ENCODE data around the gene ADGRG3.

Gene ADGRG3

DNA sequence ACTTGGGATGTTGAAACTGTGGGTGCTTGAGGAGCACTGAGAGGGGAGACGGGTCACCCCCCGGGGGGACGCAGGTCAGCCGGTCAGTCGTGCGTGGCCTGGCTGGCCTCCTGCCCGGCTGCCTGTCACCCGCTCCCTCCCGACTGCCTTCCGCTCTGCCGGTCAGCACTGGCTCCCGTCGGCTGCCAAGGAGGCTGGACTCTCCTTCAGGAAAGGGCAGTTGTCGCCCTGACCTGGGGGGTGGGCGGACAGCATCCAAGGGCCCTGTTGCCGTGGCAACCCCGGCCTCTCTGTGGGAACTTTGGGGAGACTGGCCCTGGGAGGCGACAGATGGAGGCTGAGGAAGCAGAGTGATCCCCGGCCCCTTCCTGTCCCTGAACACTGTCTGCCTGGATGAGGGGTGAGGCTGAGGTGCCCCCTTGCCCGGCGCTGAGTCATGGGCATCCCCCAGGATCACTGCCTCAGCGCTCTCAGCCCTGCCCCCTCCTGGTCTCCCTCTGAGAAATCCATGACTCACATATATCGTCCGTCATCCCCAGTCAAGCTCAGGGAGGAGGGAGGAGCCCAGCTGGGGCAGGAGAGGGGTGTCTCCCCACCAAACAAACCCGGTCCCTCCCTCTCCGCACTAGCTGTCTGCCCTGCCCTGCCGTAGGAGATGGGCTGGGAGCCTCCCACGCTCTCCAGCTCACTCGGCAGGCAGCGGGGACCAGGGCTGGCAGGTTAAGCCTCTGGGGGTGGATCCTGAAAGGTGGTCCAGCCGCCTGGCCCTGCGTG lies 39.9 kb upstream of the ADGRG3 start, which contains the start of gene ADGRG1 (continued):
- TF ChIP-seq HIC1 (tag by site-specific recombination; IDR thresholded peaks at IDR 0.05), result peak; percentile 58; the same call in 1 of the 2 replicates
- TF ChIP-seq ZBTB21 (tag by site-specific recombination; IDR thresholded peaks at IDR 0.05), result no peak
- TF ChIP-seq ZNF140 (tag by site-specific recombination; IDR thresholded peaks at IDR 0.05), result no peak
- TF ChIP-seq, protein P1, sequence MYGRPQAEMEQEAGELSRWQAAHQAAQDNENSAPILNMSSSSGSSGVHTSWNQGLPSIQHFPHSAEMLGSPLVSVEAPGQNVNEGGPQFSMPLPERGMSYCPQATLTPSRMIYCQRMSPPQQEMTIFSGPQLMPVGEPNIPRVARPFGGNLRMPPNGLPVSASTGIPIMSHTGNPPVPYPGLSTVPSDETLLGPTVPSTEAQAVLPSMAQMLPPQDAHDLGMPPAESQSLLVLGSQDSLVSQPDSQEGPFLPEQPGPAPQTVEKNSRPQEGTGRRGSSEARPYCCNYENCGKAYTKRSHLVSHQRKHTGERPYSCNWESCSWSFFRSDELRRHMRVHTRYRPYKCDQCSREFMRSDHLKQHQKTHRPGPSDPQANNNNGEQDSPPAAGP (tag by site-specific recombination; IDR thresholded peaks at IDR 0.05), result peak; percentile 45; the same call in 1 of the 2 replicates
- peak; percentile 59 for TF ChIP-seq ZNF629 (tag by site-specific recombination; IDR thresholded peaks at IDR 0.05)
- no peak for TF ChIP-seq ZNF302 (tag by site-specific recombination; IDR thresholded peaks at IDR 0.05; ENCODE audit: low read depth)
- TF ChIP-seq ZNF133 (tag by site-specific recombination; IDR thresholded peaks at IDR 0.05), result no peak
- peak; percentile 36; the same call in 1 of the 2 replicates for TF ChIP-seq ZNF600 (tag by site-specific recombination; IDR thresholded peaks at IDR 0.05)

GRCh38 chr16:57628783-57629293 lies 39.3 kb upstream of the ADGRG3 start:
- Histone ChIP-seq H3K9me3 (ENCODE audit: control insufficient read depth, insufficient read depth, low read depth, low read length) (no peaks in the 10 kb centered on the region), H3K4me1 (ENCODE audit: control insufficient read depth, insufficient read depth, low read length) (no peaks in the 10 kb centered on the region), H3K27ac (ENCODE audit: extremely low read depth, low read depth, low read length) (no peak overlapping the region), H3K36me3 (ENCODE audit: control insufficient read depth in 2 of 2, insufficient read depth in 1 of 2, low read length in 2 of 2) (no peaks in the 10 kb centered on the region), H3K4me3 (ENCODE audit: low read depth, low read length) (no peak overlapping the region)
- POLR2A ChIA-PET, result interaction anchor here (0.9 to 1.1 kb wide), 3 partner anchors 9 to 182 kb away, joined by 3 to 4 read pairs (median 3); partner anchors contain the start of genes CIAPIN1 and COQ9
- CTCF ChIA-PET, result interaction anchor here (0.8 to 2.8 kb wide), 4 partner anchors 19 to 47 kb away, joined by 3 to 17 read pairs (median 4); no protein-coding TSS in a partner anchor
- TF ChIP-seq ZNF404 (tag by site-specific recombination; IDR thresholded peaks at IDR 0.05), result 0 out of 2 replicates have a peak, but pooled peaks have one; percentile 40
- TF ChIP-seq, protein P2, sequence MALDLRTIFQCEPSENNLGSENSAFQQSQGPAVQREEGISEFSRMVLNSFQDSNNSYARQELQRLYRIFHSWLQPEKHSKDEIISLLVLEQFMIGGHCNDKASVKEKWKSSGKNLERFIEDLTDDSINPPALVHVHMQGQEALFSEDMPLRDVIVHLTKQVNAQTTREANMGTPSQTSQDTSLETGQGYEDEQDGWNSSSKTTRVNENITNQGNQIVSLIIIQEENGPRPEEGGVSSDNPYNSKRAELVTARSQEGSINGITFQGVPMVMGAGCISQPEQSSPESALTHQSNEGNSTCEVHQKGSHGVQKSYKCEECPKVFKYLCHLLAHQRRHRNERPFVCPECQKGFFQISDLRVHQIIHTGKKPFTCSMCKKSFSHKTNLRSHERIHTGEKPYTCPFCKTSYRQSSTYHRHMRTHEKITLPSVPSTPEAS (tag by site-specific recombination; IDR thresholded peaks at IDR 0.05), result 0 out of 2 replicates have a peak, but pooled peaks have one; percentile 34
- TF ChIP-seq ZNF677 (tag by site-specific recombination; IDR thresholded peaks at IDR 0.05), result no peak
- TF ChIP-seq ZNF211 (tag by site-specific recombination; IDR thresholded peaks at IDR 0.05; ENCODE audit: low read depth), result peak; percentile 54; the same call in 1 of the 2 replicates
- TF ChIP-seq ZNF324 (tag by site-specific recombination; IDR thresholded peaks at IDR 0.05), result peak; percentile 79
- TF ChIP-seq ZNF202 (tag by site-specific recombination; IDR thresholded peaks at IDR 0.05; ENCODE audit: borderline replicate concordance), result no peak
- no peak for TF ChIP-seq ZXDB (tag by site-specific recombination; IDR thresholded peaks at IDR 0.05)
- no peak for TF ChIP-seq ZSCAN30 (tag by site-specific recombination; IDR thresholded peaks at IDR 0.05)
- peak; percentile 16; the same call in 1 of the 2 replicates for TF ChIP-seq YY2 (tag by site-specific recombination; IDR thresholded peaks at IDR 0.05)
- no peak for TF ChIP-seq ZNF114 (tag by site-specific recombination; IDR thresholded peaks at IDR 0.05)
- no peak for TF ChIP-seq ZNF555 (tag by site-specific recombination; conservative IDR thresholded peaks at IDR 0.05)
- no peak for TF ChIP-seq ATF2 (tag by site-specific recombination; IDR thresholded peaks at IDR 0.05; ENCODE audit: low read depth)
- no peak for TF ChIP-seq ZNF596 (tag by site-specific recombination; IDR thresholded peaks at IDR 0.05)
- no peak for TF ChIP-seq ZFP3 (tag by site-specific recombination; IDR thresholded peaks at IDR 0.05; ENCODE audit: low read depth)
- no peak for TF ChIP-seq ZNF645 (tag by site-specific recombination; IDR thresholded peaks at IDR 0.05)
- TF ChIP-seq, protein P3, sequence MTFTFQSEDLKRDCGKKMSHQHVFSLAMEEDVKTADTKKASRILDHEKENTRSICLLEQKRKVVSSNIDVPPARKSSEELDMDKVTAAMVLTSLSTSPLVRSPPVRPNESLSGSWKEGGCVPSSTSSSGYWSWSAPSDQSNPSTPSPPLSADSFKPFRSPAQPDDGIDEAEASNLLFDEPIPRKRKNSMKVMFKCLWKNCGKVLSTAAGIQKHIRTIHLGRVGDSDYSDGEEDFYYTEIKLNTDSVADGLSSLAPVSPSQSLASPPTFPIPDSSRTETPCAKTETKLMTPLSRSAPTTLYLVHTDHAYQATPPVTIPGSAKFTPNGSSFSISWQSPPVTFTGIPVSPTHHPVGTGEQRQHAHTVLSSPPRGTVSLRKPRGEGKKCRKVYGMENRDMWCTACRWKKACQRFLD (tag by site-specific recombination; IDR thresholded peaks at IDR 0.05), result peak; percentile 38; the same call in 1 of the 2 replicates
- no peak for TF ChIP-seq ZNF830 (tag by site-specific recombination; IDR thresholded peaks at IDR 0.05; ENCODE audit: low read depth)
- peak; percentile 83; the same call in 1 of the 2 replicates for TF ChIP-seq GLI4 (tag by site-specific recombination; IDR thresholded peaks at IDR 0.05)
- no peak for TF ChIP-seq ZNF350 (tag by site-specific recombination; IDR thresholded peaks at IDR 0.05)
